H9 (cell line): ENCODE results near the gene TCEA3. TPM values are rescaled to one million over a fixed set of nuclear protein-coding genes. Genes with fewer than 3 reads are reported as not detected.

Source experiments
- DNase-seq: peaks from one replicate; pipeline ENCODE4 v3.0.0-alpha.2; 2017
- H2AFZ ChIP-seq: one replicate; pipeline ENCODE4 v1.6.1; 2013; ENCODE audit warnings: mild to moderate bottlenecking, low read length, control low read depth, moderate library complexity
- H2AK5ac ChIP-seq: 2 replicates; pipeline ENCODE4 v1.6.1; 2013; ENCODE audit warnings: low read length, control low read depth, mixed read lengths; ENCODE audit not compliant: insufficient read length
- H2BK120ac ChIP-seq: one replicate; pipeline ENCODE4 v1.6.1; 2013; ENCODE audit warnings: low read depth, mild to moderate bottlenecking, low read length, control low read depth, inconsistent platforms; ENCODE audit not compliant: poor library complexity, severe bottlenecking
- H2BK12ac ChIP-seq: 2 replicates; pipeline ENCODE4 v1.6.1; 2013; ENCODE audit warnings: low read length, control low read depth, mixed read lengths, low read depth; ENCODE audit not compliant: insufficient read length
- H2BK15ac ChIP-seq: 2 replicates; pipeline ENCODE4 v1.6.1; 2013; ENCODE audit warnings: low read depth, low read length, control low read depth
- H2BK20ac ChIP-seq: one replicate; pipeline ENCODE4 v1.6.1; 2013; ENCODE audit warnings: low read depth, mild to moderate bottlenecking, low read length, control low read depth, inconsistent platforms; ENCODE audit not compliant: poor library complexity, severe bottlenecking
- H2BK5ac ChIP-seq: 2 replicates; pipeline ENCODE4 v1.6.1; 2013; ENCODE audit warnings: low read length, control low read depth, mixed read lengths; ENCODE audit not compliant: insufficient read length
- H3K14ac ChIP-seq: 2 replicates; pipeline ENCODE4 v1.6.1; 2013; ENCODE audit warnings: low read length, control low read depth; ENCODE audit not compliant: insufficient read depth
- H3K18ac ChIP-seq: 2 replicates; pipeline ENCODE4 v1.6.1; 2013; ENCODE audit warnings: low read depth, mild to moderate bottlenecking, mixed read lengths, low read length, control low read depth; ENCODE audit not compliant: insufficient read length
- H3K23ac ChIP-seq: 2 replicates; pipeline ENCODE4 v1.6.1; 2013; ENCODE audit warnings: low read length, control low read depth, mixed read lengths, low read depth; ENCODE audit not compliant: insufficient read length
- H3K23me2 ChIP-seq: 2 replicates; pipeline ENCODE4 v1.6.1; 2013; ENCODE audit warnings: low read depth, mild to moderate bottlenecking, mixed read lengths, low read length, control low read depth; ENCODE audit not compliant: insufficient read length, poor library complexity, severe bottlenecking
- H3K27ac ChIP-seq: 2 replicates; pipeline ENCODE4 v1.5.1; 2013; ENCODE audit warnings: low read length, control low read depth, mixed read lengths, low read depth; ENCODE audit not compliant: insufficient read length
- H3K27me3 ChIP-seq: 2 replicates; pipeline ENCODE4 v1.6.1; 2013; ENCODE audit warnings: low read length, control low read depth, inconsistent platforms; ENCODE audit not compliant: insufficient read depth
- H3K4ac ChIP-seq: 2 replicates; pipeline ENCODE4 v1.6.1; 2013; ENCODE audit warnings: low read depth, mild to moderate bottlenecking, control low read depth, inconsistent platforms, low read length, moderate library complexity
- H3K4me1 ChIP-seq: 2 replicates; pipeline ENCODE4 v1.6.1; 2013; ENCODE audit warnings: low read length, control low read depth, inconsistent platforms; ENCODE audit not compliant: insufficient read depth
- H3K4me2 ChIP-seq: 2 replicates; pipeline ENCODE4 v1.6.1; 2013; ENCODE audit warnings: low read length, control low read depth, mixed read lengths; ENCODE audit not compliant: insufficient read length, insufficient read depth
- H3K56ac ChIP-seq: 2 replicates; pipeline ENCODE4 v1.6.1; 2013; ENCODE audit warnings: low read depth, mild to moderate bottlenecking, mixed read lengths, low read length, control low read depth; ENCODE audit not compliant: insufficient read length
- H3K79me1 ChIP-seq: 2 replicates; pipeline ENCODE4 v1.6.1; 2013; ENCODE audit warnings: low read depth, mild to moderate bottlenecking, moderate library complexity, low read length, control low read depth, inconsistent platforms; ENCODE audit not compliant: insufficient read depth, poor library complexity, severe bottlenecking
- H3K79me2 ChIP-seq: 2 replicates; pipeline ENCODE4 v1.6.1; 2013; ENCODE audit warnings: low read length, control low read depth, inconsistent platforms; ENCODE audit not compliant: insufficient read depth
- H3K9ac ChIP-seq: 2 replicates; pipeline ENCODE4 v1.6.1; 2013; ENCODE audit warnings: low read length, control low read depth, mixed read lengths; ENCODE audit not compliant: insufficient read length; ENCODE audit errors: extremely low read depth
- H3K9me3 ChIP-seq: one replicate; pipeline ENCODE4 v1.6.1; 2013; ENCODE audit warnings: low read depth, low read length, inconsistent platforms; ENCODE audit not compliant: control insufficient read depth
- H3T11ph ChIP-seq: one replicate; pipeline ENCODE4 v1.6.1; 2013; ENCODE audit warnings: mild to moderate bottlenecking, low read length, control low read depth, inconsistent platforms
- H4K20me1 ChIP-seq: one replicate; pipeline ENCODE4 v1.6.1; 2013; ENCODE audit not compliant: control insufficient read depth, insufficient read length, insufficient read depth
- H4K5ac ChIP-seq: 2 replicates; pipeline ENCODE4 v1.6.1; 2013; ENCODE audit warnings: low read depth, mild to moderate bottlenecking, mixed read lengths, low read length, control low read depth; ENCODE audit not compliant: insufficient read length
- H4K8ac ChIP-seq: replicated peaks from 2 replicates; pipeline ENCODE4 v1.6.1; 2013; ENCODE audit warnings: low read length, control low read depth, mixed read lengths, low read depth; ENCODE audit not compliant: insufficient read length
- H4K91ac ChIP-seq: 2 replicates; pipeline ENCODE4 v1.6.1; 2013; ENCODE audit warnings: low read depth, mild to moderate bottlenecking, moderate library complexity, mixed read lengths, low read length, control low read depth; ENCODE audit not compliant: insufficient read length
- H3K27ac Mint-ChIP-seq, 3 experiments: 2 replicates in 2 of 3; 3 replicates in 1 of 3; pipeline ENCODE4 v1.8.0; 2020 to 2021; ENCODE audit warnings: mixed read lengths in 3 of 3, mild to moderate bottlenecking in 1 of 3, moderate library complexity in 1 of 3
- H3K27me3 Mint-ChIP-seq: 2 replicates; pipeline ENCODE4 v1.8.0; 2021; ENCODE audit warnings: low read depth, mild to moderate bottlenecking, moderate library complexity, mixed read lengths
- H3K36me3 Mint-ChIP-seq, 3 experiments: 2 replicates in 2 of 3; 3 replicates in 1 of 3; pipeline ENCODE4 v1.8.0; 2020 to 2021; ENCODE audit warnings: low read depth in 3 of 3, mixed read lengths in 3 of 3; ENCODE audit not compliant: insufficient read depth in 1 of 3
- H3K4me1 Mint-ChIP-seq, 2 experiments: 2 replicates each; pipeline ENCODE4 v1.8.0; 2020; ENCODE audit warnings: mixed read lengths in 2 of 2
- H3K4me3 Mint-ChIP-seq, 2 experiments: 2 replicates in 1 of 2; 3 replicates in 1 of 2; pipeline ENCODE4 v1.8.0; 2020 to 2021; ENCODE audit warnings: mild to moderate bottlenecking in 2 of 2, mixed read lengths in 2 of 2, moderate library complexity in 1 of 2
- H3K9me3 Mint-ChIP-seq, 2 experiments: 2 replicates in 1 of 2; 3 replicates in 1 of 2; pipeline ENCODE4 v1.8.0; 2020; ENCODE audit warnings: mild to moderate bottlenecking in 2 of 2, mixed read lengths in 2 of 2, moderate library complexity in 1 of 2
- CTCF ChIP-seq: fragments of 200-600 bp; sonication (generic); conservative IDR thresholded peaks from 3 replicates; pipeline ENCODE4 v1.8.0; 2021; ENCODE audit warnings: antibody characterized with exemption, mild to moderate bottlenecking
- WGBS: extraction: QIAGEN DNeasy Blood & Tissue Kit; methylation state at CpG from one replicate; pipeline ENCODE4 v1.1.7; 2013; ENCODE audit warnings: missing lambda C conversion rate, low lambda C conversion rate, mixed read lengths; ENCODE audit not compliant: insufficient read length; ENCODE audit errors: extremely low coverage; 5-methylcytosine and 5-hydroxymethylcytosine counted together
- total RNA-seq: library from RNA; stranded (reverse); gene quantifications from 2 replicates; pipeline ENCODE4 v1.2.1, GENCODE V29; 2021

Gene TCEA3
- total RNA-seq, 1 experiment from 2014 or later, result 0.37 TPM

- H3K9ac ChIP-seq, result no peak overlapping the region
- H2BK15ac ChIP-seq, result no peak overlapping the region
- no peak overlapping the region for H4K8ac ChIP-seq
- H2BK12ac ChIP-seq, result no peak overlapping the region
- H2BK20ac ChIP-seq, result no peak overlapping the region
- H3K79me2 ChIP-seq, result no peaks in the 10 kb centered on the region
- H3K27ac ChIP-seq, result no peak overlapping the region
- TF ChIP-seq CTCF, result no peak
- H2BK5ac ChIP-seq, result no peak overlapping the region
- H4K20me1 ChIP-seq, result peaks cover 2% of the 10 kb centered on the region
- peaks cover 37% of the 10 kb centered on the region; the same call in 1 of the 2 replicates for H3K27me3 ChIP-seq
- no peaks in the 10 kb centered on the region for H3K36me3 Mint-ChIP-seq
- no peaks in the 10 kb centered on the region for H3K9me3 ChIP-seq
- H3K27me3 Mint-ChIP-seq, result no peaks in the 10 kb centered on the region
- H3K18ac ChIP-seq, result no peak overlapping the region
- no peak overlapping the region for H3K56ac ChIP-seq
- H4K91ac ChIP-seq, result no peak overlapping the region
- DNase-seq, result no peak
- H3K4me2 ChIP-seq, result no peak overlapping the region
- H3K27ac Mint-ChIP-seq, result no peak overlapping the region
- no peak overlapping the region for H4K5ac ChIP-seq
- H2AK5ac ChIP-seq, result no peak overlapping the region
- 0 out of 5 replicates have a peak, but pooled peaks cover 0 to 2% of the 10 kb centered on the region in 2 experiments for H3K9me3 Mint-ChIP-seq
- H3K79me1 ChIP-seq, result no peaks in the 10 kb centered on the region
- H3K14ac ChIP-seq, result no peak overlapping the region
- H3K23me2 ChIP-seq, result peaks cover 3% of the 10 kb centered on the region
- peaks cover 9 to 12% of the 10 kb centered on the region in 2 experiments for H3K4me1 Mint-ChIP-seq
- H3K4ac ChIP-seq, result no peak overlapping the region
- no peak overlapping the region for H3K23ac ChIP-seq
- no peak overlapping the region for H2BK120ac ChIP-seq
- H2AFZ ChIP-seq, result no peak overlapping the region
- no peak overlapping the region for H3K4me3 Mint-ChIP-seq
- no CpG with 5 or more reads among the region's 5 CpGs for WGBS
- no peak overlapping the region for H3T11ph ChIP-seq
- H3K4me1 ChIP-seq, result no peaks in the 10 kb centered on the region
Measured at GRCh38 chr1:23400324-23401114, 24.0 kb downstream of the TCEA3 start.
